Measurements from ENCODE around the gene GBGT1.

The GBGT1 gene

DNA sequence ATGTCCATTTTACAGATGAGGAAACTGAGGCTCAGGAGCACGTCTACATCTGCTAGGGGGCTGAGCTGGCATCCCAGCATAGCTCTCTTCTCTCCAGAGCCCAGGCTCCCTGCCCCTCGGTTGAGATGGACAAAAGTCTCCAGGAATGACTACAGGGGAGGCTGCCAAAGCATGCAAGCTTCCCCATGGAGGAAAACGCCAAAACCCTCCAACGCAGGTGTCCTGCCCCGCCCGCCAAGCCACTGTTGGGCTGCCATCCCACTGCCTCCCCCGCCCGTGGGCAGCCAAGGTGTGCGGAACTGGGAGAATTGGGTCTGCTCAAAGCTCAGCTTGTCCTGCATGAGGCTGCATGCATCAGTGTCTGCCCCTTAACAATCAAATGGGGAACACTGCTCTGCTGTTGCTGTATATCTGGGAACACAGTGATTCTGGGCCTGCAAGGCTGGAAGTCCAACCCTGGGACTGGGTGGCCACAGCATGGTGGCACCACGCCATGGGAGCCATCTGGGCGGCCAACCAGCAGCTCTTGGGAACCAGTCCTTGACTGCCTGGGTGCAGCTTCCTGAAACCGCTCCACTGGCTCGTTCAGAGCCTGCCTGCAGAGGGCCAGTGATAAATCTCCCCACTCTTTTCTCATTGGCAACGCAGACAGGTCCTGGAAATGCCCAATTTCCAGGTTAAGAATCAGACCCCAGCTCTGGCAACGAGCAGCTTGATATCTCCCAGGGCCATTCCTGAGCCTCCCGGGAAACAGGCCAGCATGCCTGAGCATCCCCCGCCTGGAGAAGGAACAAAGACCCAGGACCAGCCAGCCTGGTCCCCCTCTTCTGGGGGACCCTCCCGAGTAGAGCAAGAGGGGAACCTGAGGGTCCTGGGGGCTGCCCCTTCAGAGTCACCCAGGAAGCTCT, 46.2 kb downstream of the GBGT1 start:
- TF ChIP-seq POLR2AphosphoS5 (IDR thresholded peaks at IDR 0.05; ENCODE audit: low read depth, low read length) (no peak), FOXP2 (optimal IDR thresholded peaks at IDR 0.05; ENCODE audit: borderline replicate concordance, extremely low read depth, extremely low read length, insufficient read depth) (no peak), TAF1 (IDR thresholded peaks at IDR 0.05; ENCODE audit: borderline replicate concordance, insufficient read depth, low read length) (no peak), SIN3A (IDR thresholded peaks at IDR 0.05; ENCODE audit: borderline replicate concordance, insufficient read depth, low read length) (no peak)
- TF ChIP-seq, protein P1, sequence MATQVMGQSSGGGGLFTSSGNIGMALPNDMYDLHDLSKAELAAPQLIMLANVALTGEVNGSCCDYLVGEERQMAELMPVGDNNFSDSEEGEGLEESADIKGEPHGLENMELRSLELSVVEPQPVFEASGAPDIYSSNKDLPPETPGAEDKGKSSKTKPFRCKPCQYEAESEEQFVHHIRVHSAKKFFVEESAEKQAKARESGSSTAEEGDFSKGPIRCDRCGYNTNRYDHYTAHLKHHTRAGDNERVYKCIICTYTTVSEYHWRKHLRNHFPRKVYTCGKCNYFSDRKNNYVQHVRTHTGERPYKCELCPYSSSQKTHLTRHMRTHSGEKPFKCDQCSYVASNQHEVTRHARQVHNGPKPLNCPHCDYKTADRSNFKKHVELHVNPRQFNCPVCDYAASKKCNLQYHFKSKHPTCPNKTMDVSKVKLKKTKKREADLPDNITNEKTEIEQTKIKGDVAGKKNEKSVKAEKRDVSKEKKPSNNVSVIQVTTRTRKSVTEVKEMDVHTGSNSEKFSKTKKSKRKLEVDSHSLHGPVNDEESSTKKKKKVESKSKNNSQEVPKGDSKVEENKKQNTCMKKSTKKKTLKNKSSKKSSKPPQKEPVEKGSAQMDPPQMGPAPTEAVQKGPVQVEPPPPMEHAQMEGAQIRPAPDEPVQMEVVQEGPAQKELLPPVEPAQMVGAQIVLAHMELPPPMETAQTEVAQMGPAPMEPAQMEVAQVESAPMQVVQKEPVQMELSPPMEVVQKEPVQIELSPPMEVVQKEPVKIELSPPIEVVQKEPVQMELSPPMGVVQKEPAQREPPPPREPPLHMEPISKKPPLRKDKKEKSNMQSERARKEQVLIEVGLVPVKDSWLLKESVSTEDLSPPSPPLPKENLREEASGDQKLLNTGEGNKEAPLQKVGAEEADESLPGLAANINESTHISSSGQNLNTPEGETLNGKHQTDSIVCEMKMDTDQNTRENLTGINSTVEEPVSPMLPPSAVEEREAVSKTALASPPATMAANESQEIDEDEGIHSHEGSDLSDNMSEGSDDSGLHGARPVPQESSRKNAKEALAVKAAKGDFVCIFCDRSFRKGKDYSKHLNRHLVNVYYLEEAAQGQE (IDR thresholded peaks at IDR 0.05; ENCODE audit: insufficient read depth in 1 of 2, low read depth in 2 of 2, low read length in 2 of 2), result no peak

DNA sequence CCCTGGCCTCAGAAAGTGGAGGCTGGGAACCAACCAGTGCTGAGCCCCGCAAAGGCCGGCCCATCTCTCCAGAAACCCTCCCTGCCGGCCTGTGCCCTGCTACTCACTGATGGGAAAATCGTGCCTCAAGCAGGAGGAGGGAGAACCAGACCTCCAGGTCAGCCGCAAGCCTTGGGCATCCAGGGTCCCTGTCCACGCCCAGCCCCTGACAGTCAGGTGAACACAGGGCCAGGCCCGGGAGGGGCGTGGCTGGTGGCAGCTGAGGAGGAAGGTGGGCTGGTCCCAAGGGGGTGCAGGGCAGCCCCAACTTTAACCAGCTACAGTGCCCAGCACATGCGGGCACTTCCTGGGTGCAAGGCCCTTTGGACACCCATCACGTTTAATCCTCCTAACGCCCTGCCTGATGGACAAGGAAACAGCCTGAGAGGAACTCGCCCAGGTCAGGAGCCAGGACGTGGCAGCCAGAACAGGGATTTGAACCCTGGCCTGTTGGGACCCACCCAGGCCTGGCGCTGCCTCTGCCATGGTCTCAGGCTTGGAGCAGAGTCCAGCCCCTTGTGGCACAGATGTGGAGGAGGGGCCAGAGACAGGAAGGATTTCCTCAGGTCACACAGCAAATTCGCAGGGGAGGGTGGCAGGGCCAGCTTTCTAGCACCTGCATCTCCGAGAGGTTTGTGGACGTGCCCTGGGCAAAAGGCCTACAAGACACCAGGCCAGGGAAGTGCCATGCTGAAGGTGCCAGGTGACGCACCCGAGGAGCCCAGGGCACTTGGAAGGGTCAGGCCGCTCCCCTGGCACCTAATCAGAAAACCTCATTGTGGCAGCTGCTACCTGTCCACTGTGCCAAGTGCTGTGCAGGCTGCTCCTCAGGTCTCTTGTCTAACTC, 47.1 kb downstream of the GBGT1 start:
- no peak for TF ChIP-seq TAF1 (IDR thresholded peaks at IDR 0.05; ENCODE audit: borderline replicate concordance, insufficient read depth, low read length)
- TF ChIP-seq, protein P1 (IDR thresholded peaks at IDR 0.05; ENCODE audit: insufficient read depth in 1 of 2, low read depth in 2 of 2, low read length in 2 of 2), result no peak
- TF ChIP-seq POLR2AphosphoS5 (IDR thresholded peaks at IDR 0.05; ENCODE audit: low read depth, low read length), result no peak

DNA sequence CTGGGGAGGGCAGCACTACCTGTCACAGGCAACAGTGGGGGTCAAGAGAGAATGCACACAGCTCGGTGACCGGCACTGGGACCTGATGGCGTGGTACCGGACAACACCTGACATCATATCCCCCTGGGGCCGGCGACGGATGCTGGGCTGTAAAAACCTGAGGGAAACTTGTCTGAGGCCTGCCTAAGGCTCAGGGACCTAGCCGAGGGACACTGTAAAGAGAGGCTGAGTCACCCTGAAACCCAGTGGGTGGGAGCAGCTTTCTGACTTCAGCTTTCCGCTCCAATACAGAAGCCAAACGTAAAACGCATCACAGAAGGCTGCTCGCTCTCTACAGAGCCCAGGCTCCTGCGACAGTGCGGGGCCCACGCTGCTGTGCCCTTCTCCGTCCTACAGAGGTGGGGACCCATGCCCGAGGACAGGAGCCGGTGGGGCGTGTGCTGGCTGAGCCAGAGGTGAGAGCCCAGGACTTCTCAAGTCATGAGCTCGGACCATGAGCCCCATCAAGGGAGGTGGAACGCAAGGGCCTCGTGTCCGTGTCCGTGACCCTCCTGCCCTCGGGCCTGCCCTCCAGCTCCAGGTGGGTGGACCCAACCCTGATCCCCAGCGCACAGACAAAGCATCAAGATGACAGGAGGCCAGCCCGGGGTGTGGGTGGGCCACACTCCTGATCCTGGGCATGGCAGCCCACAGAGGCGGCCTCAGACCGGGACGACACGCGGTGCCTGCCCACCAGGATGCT, 47.9 kb downstream of the GBGT1 start:
- TF ChIP-seq, protein P1 (IDR thresholded peaks at IDR 0.05; ENCODE audit: insufficient read depth in 1 of 2, low read depth in 2 of 2, low read length in 2 of 2), result no peak
- TF ChIP-seq TAF1 (IDR thresholded peaks at IDR 0.05; ENCODE audit: borderline replicate concordance, insufficient read depth, low read length) (no peak), POLR2AphosphoS5 (IDR thresholded peaks at IDR 0.05; ENCODE audit: low read depth, low read length) (no peak), FOXP2 (optimal IDR thresholded peaks at IDR 0.05; ENCODE audit: borderline replicate concordance, extremely low read depth, extremely low read length, insufficient read depth) (no peak), SIN3A (IDR thresholded peaks at IDR 0.05; ENCODE audit: borderline replicate concordance, insufficient read depth, low read length) (no peak)

DNA sequence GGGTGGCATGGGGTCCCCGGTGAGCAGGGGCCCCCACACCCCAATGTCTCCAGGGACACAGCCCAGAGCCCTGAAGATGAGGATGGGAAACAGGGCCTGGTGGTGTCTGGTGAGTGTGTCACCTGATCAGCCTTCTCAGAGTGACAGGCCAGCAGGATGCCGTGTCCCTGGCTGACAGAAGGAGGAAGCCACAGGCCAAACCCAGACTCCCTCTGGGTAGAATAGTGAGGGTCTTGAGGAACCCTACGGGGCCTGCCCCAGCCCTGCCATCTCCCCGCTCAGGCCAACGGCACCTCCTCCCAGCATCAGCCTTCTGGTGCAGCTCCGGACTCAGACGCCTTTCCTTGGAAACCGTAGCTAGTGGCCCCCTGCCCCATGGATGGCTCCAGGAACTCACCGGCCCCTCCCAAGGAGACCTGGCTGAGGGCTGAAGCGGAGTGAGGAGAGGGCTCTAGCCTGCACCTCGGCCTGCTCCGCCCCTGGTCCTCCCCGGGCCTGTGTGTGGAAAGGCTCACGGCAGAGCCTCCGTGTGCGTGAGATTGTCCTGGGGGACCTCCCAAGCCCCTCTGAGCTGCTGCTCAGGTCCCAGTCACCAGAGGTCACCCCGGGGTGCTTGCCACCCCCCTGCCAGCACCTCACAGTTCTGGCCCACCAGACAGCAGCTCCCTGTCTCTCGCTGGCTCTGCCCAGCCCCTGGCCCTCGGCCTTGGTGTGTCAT, 48.7 kb downstream of the GBGT1 start:
- TF ChIP-seq SIN3A (IDR thresholded peaks at IDR 0.05; ENCODE audit: borderline replicate concordance, insufficient read depth, low read length) (no peak), FOXP2 (optimal IDR thresholded peaks at IDR 0.05; ENCODE audit: borderline replicate concordance, extremely low read depth, extremely low read length, insufficient read depth) (no peak), POLR2AphosphoS5 (IDR thresholded peaks at IDR 0.05; ENCODE audit: low read depth, low read length) (no peak), TAF1 (IDR thresholded peaks at IDR 0.05; ENCODE audit: borderline replicate concordance, insufficient read depth, low read length) (no peak)
- TF ChIP-seq, protein P1 (IDR thresholded peaks at IDR 0.05; ENCODE audit: insufficient read depth in 1 of 2, low read depth in 2 of 2, low read length in 2 of 2), result no peak
